Measurements from ENCODE around the gene GEMIN2. TPM values are rescaled to one million over a fixed set of nuclear protein-coding genes. Genes with fewer than 3 reads are reported as not detected.

The GEMIN2 gene
- total RNA-seq, 1 donor from 2014 or later = 16.1 TPM

- Mint-ChIP-seq H3K36me3 (ENCODE audit: unreplicated experiment) (no peaks in the 10 kb centered on the region), H3K4me3 (ENCODE audit: unreplicated experiment) (no peak overlapping the region), H3K4me1 (ENCODE audit: low read depth, unreplicated experiment) (peaks cover 3% of the 10 kb centered on the region), H3K9me3 (ENCODE audit: unreplicated experiment) (no peaks in the 10 kb centered on the region), H3K27ac (ENCODE audit: unreplicated experiment) (no peak overlapping the region), H3K27me3 (ENCODE audit: unreplicated experiment) (no peaks in the 10 kb centered on the region)
- TF ChIP-seq CTCF (IDR thresholded peaks at IDR 0.05; ENCODE audit: partially characterized antibody, unreplicated experiment) = no peak
- no peak for DNase-seq
Measured at GRCh38 chr14:39184628-39185255, 70.6 kb downstream of the GEMIN2 start.

GRCh38 chr14:39185256-39186049 is 71.3 kb downstream of the GEMIN2 start:
- peaks cover 3% of the 10 kb centered on the region for H3K4me1 Mint-ChIP-seq (ENCODE audit: low read depth, unreplicated experiment)
- H3K36me3 Mint-ChIP-seq (ENCODE audit: unreplicated experiment) = no peaks in the 10 kb centered on the region
- no peak for TF ChIP-seq CTCF (IDR thresholded peaks at IDR 0.05; ENCODE audit: partially characterized antibody, unreplicated experiment)
- no peak overlapping the region for H3K4me3 Mint-ChIP-seq (ENCODE audit: unreplicated experiment)
- no peak overlapping the region for H3K27ac Mint-ChIP-seq (ENCODE audit: unreplicated experiment)
- no peaks in the 10 kb centered on the region for H3K27me3 Mint-ChIP-seq (ENCODE audit: unreplicated experiment)
- no peak for DNase-seq
- no peaks in the 10 kb centered on the region for H3K9me3 Mint-ChIP-seq (ENCODE audit: unreplicated experiment)

Other genes with a start within 250 kb of the GEMIN2 start
- gene SEC23A, start 11.1 kb upstream of the GEMIN2 start, total RNA-seq (ENCODE audit: unreplicated experiment) = 59.2 TPM
- gene TRAPPC6B, start 56.0 kb downstream of the GEMIN2 start, total RNA-seq (ENCODE audit: unreplicated experiment) = 47.4 TPM
- 102 TPM for gene PNN, start 60.9 kb downstream of the GEMIN2 start, total RNA-seq (ENCODE audit: unreplicated experiment)
- 9.7 TPM for gene MIA2, start 119.6 kb downstream of the GEMIN2 start, total RNA-seq (ENCODE audit: unreplicated experiment)

Data from glutamatergic neuron (in vitro differentiated cells).